Loucy (cell line): ENCODE data around the gene AGAP9.

Experiments
- EZH2phosphoT487 ChIP-seq: fragments of 200-600 bp; IDR thresholded peaks from 2 replicates; pipeline ENCODE4 v1.6.1; 2018; ENCODE audit warnings: antibody characterized with exemption, mild to moderate bottlenecking, moderate library complexity, borderline replicate concordance
- TF ChIP-seq, protein P1 (sequence below): fragments of 200-600 bp; sonication (generic); conservative IDR thresholded peaks from 2 replicates; pipeline ENCODE4 v1.5.1; 2014; ENCODE audit warnings: mild to moderate bottlenecking, antibody characterized with exemption, low read length

DNA sequence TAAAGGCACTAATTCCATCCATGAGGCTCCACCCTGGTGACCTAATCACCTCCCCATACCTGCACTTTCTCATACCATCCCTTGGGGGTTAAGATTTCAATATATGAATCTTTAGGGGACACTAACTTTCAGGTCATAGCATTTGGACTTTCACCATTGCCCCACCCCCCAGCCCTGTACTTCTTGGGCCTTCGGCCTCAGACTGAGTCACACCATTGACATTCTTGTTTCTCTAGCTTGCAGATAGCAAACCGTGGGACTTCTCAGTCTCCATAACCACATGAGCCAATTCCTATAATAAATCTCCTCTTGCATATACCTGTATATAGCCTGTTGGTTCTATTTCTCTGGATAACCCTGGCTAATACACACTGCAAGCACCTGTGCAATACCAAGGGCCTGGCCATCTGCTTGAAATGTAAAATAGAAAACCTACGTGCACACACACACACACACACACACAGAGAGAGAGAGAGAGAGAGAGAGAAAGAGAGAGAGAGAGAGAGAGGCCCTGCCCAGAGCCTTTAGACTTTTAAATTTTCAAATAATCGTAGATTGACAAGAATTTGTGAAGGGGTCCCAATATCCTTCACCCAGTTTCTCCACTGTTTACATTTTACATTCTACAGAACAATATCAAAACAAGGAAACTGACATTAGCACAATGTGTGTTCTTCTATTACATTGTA lies 64.8 kb downstream of the AGAP9 start:
- TF ChIP-seq, protein P1, sequence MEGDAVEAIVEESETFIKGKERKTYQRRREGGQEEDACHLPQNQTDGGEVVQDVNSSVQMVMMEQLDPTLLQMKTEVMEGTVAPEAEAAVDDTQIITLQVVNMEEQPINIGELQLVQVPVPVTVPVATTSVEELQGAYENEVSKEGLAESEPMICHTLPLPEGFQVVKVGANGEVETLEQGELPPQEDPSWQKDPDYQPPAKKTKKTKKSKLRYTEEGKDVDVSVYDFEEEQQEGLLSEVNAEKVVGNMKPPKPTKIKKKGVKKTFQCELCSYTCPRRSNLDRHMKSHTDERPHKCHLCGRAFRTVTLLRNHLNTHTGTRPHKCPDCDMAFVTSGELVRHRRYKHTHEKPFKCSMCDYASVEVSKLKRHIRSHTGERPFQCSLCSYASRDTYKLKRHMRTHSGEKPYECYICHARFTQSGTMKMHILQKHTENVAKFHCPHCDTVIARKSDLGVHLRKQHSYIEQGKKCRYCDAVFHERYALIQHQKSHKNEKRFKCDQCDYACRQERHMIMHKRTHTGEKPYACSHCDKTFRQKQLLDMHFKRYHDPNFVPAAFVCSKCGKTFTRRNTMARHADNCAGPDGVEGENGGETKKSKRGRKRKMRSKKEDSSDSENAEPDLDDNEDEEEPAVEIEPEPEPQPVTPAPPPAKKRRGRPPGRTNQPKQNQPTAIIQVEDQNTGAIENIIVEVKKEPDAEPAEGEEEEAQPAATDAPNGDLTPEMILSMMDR: no peak
- TF ChIP-seq EZH2phosphoT487: no peak
